ENCODE results near the gene NEK6. TPM values are rescaled to one million over a fixed set of nuclear protein-coding genes. Genes with fewer than 3 reads are reported as not detected.
A peak's percentile ranks its signal among the peaks of the same experiment; 100 is the strongest.

The NEK6 gene
- total and polyA plus RNA-seq, 10 of the 15 experiments (the other 5 are each of a cell fraction or from before 2014, with no cell fraction given) = 31.3 to 161 (median 89.2) TPM

GRCh38 chr9:124332361-124333202 lies 74.8 kb downstream of the NEK6 start:
- H4K20me1 ChIP-seq (ENCODE audit: control insufficient read depth, insufficient read depth) = no peaks in the 10 kb centered on the region
- no peaks in the 10 kb centered on the region for H3K27me3 ChIP-seq (replicated peaks in 1 of 2; ENCODE audit: control insufficient read depth in 2 of 2, insufficient read depth in 2 of 2, low read length in 1 of 2)
- no peak overlapping the region for H3K9ac ChIP-seq (ENCODE audit: control insufficient read depth, insufficient read depth, low read length)
- TF ChIP-seq RB1 (IDR thresholded peaks at IDR 0.05; ENCODE audit: borderline replicate concordance) = no peak
- TF ChIP-seq POLR2A (IDR thresholded peaks at IDR 0.05; ENCODE audit: low read depth, low read length) = peak; percentile 41; the same call in 1 of the 2 replicates
- no peak for ATAC-seq
- H3K4me1 ChIP-seq (ENCODE audit: control insufficient read depth, insufficient read depth, low read length) = no peaks in the 10 kb centered on the region
- ChIA-PET RAD21 (ENCODE audit: unreplicated experiment) (interaction anchor here (1.2 kb wide), 2 partner anchors 201 to 209 kb away, joined by 3 read pairs; no protein-coding TSS in a partner anchor), SMC1A (ENCODE audit: uncharacterized antibody, unreplicated experiment) (no interaction called here), CTCF (interaction anchor here (1.0 kb wide), 1 partner anchor 206 kb away, joined by 5 read pairs; no protein-coding TSS in a partner anchor), POLR2A (no interaction called here)
- WGBS (ENCODE audit: insufficient coverage, insufficient replicate concordance, low lambda C conversion rate, missing lambda C conversion rate) = 88% methylated on average over 24 of the region's 28 CpGs
- in situ Hi-C loops (cut with MboI) (no loop called here), intact Hi-C loops (cut with micrococcal nuclease; ENCODE audit: unreplicated experiment) (no loop called here)
- no peak for DNase-seq (ENCODE audit: low read depth, low spot score)
- FAIRE-seq = no peak
- H3K27ac ChIP-seq (ENCODE audit: control insufficient read depth, insufficient read depth) = no peak overlapping the region
- H2AFZ ChIP-seq (ENCODE audit: control insufficient read depth, low read depth, low read length) = no peak overlapping the region
- no peaks in the 10 kb centered on the region; the same call in 2 of the 3 replicates for H3K9me3 ChIP-seq (replicated peaks; ENCODE audit: control insufficient read depth, insufficient read depth, low read length)
- H3K4me3 ChIP-seq = no peak overlapping the region
- H3K36me3 ChIP-seq (ENCODE audit: control insufficient read depth in 2 of 2, insufficient read depth in 2 of 2, low read length in 1 of 2) = peaks cover 26 to 48% of the 10 kb centered on the region in 2 experiments
- no peak overlapping the region for H3K4me2 ChIP-seq (ENCODE audit: control insufficient read depth, insufficient read depth)
- H3K79me2 ChIP-seq (ENCODE audit: control insufficient read depth, insufficient read depth, low read length) = no peaks in the 10 kb centered on the region
- BruUV-seq (replicated peaks) = no TSS peak

DNA sequence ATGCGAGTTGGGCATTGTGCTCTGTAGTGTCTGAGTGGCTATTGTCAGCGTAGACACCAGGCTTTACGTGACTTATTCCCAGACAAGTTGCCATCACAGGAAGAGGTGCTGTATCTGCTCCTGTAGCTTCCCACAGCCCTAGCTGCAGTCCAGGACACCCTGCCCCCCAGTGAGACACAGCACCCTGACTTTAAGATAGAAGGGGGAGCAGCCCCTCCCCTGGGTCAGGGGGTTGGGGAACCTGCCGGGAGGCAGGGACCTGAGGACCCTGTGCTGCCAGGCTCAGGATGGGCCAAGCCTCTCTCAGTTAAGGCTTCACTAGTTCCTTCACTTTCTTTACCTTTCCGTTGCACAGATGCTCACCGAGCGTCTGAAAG lies 75.4 kb downstream of the NEK6 start:
- no TSS peak for BruUV-seq (replicated peaks)
- no peaks in the 10 kb centered on the region for H3K4me1 ChIP-seq (ENCODE audit: control insufficient read depth, insufficient read depth, low read length)
- CTCF ChIA-PET = interaction anchor here (1.0 kb wide), 1 partner anchor 206 kb away, joined by 5 read pairs; no protein-coding TSS in a partner anchor
- TF ChIP-seq ZBED1 (IDR thresholded peaks at IDR 0.05; ENCODE audit: borderline replicate concordance) (no peak), POLR2A (IDR thresholded peaks at IDR 0.05; ENCODE audit: low read depth, low read length) (peak; percentile 30; the same call in 1 of the 2 replicates)
- POLR2A ChIA-PET = no interaction called here
- peaks cover 30 to 45% of the 10 kb centered on the region in 2 experiments for H3K36me3 ChIP-seq (ENCODE audit: control insufficient read depth in 2 of 2, insufficient read depth in 2 of 2, low read length in 1 of 2)
- RAD21 ChIA-PET (ENCODE audit: unreplicated experiment) = interaction anchor here (1.2 kb wide), 1 partner anchor 209 kb away, joined by 3 read pairs; no protein-coding TSS in a partner anchor
- no peak overlapping the region for H3K4me2 ChIP-seq (ENCODE audit: control insufficient read depth, insufficient read depth)
- WGBS (ENCODE audit: insufficient coverage, insufficient replicate concordance, low lambda C conversion rate, missing lambda C conversion rate) = 97% methylated on average over 7 of the region's 7 CpGs
- H4K20me1 ChIP-seq (ENCODE audit: control insufficient read depth, insufficient read depth) = no peaks in the 10 kb centered on the region
- no peak overlapping the region for H3K9ac ChIP-seq (ENCODE audit: control insufficient read depth, insufficient read depth, low read length)
- H3K4me3 ChIP-seq = no peak overlapping the region
- SMC1A ChIA-PET (ENCODE audit: uncharacterized antibody, unreplicated experiment) = no interaction called here
- no peak overlapping the region for H3K27ac ChIP-seq (ENCODE audit: control insufficient read depth, insufficient read depth)
- in situ Hi-C loops (cut with MboI) = no loop called here
- ATAC-seq (no peak), DNase-seq (ENCODE audit: low read depth, low spot score) (no peak), FAIRE-seq (no peak)
- no peak overlapping the region for H2AFZ ChIP-seq (ENCODE audit: control insufficient read depth, low read depth, low read length)
- intact Hi-C loops (cut with micrococcal nuclease; ENCODE audit: unreplicated experiment) = no loop called here
- H3K9me3 ChIP-seq (replicated peaks; ENCODE audit: control insufficient read depth, insufficient read depth, low read length) = no peaks in the 10 kb centered on the region; the same call in 2 of the 3 replicates
- no peaks in the 10 kb centered on the region for H3K79me2 ChIP-seq (ENCODE audit: control insufficient read depth, insufficient read depth, low read length)
- no peaks in the 10 kb centered on the region for H3K27me3 ChIP-seq (replicated peaks in 1 of 2; ENCODE audit: control insufficient read depth in 2 of 2, insufficient read depth in 2 of 2, low read length in 1 of 2)

Measured in GM12878 (cell line).